Transverse colon (tissue), 4 donors: ENCODE results near the gene RGL3.

ENCODE experiments used
- EP300 ChIP-seq: sonication (generic); formaldehyde crosslinking; IDR thresholded peaks from one replicate; pipeline ENCODE4 v1.6.1; 2017; ENCODE audit warnings: antibody characterized with exemption, low read depth
- POLR2A ChIP-seq: fragments of 450-650 bp; IDR thresholded peaks from one replicate; pipeline ENCODE4 v1.6.1; 2016; ENCODE audit warnings: antibody characterized with exemption, mild to moderate bottlenecking, moderate library complexity
- POLR2AphosphoS5 ChIP-seq, 3 donors: sonication (generic); formaldehyde crosslinking; IDR thresholded peaks; one replicate each; pipeline ENCODE4 v1.6.1; 2016; ENCODE audit warnings: antibody characterized with exemption in 3 of 3
- TF ChIP-seq, protein P1 (sequence below), 5 experiments: fragments of 200-600 bp in 3 of 5; fragments of 450-650 bp in 2 of 5; sonication (generic) in 3 of 5; IDR thresholded peaks; 1 replicate in 2 of 5; 2 replicates in 3 of 5; pipeline ENCODE4 v1.5.1; 2016 to 2017; ENCODE audit warnings: antibody characterized with exemption in 5 of 5, inconsistent platforms in 3 of 5, mild to moderate bottlenecking in 2 of 5, moderate library complexity in 1 of 5

DNA sequence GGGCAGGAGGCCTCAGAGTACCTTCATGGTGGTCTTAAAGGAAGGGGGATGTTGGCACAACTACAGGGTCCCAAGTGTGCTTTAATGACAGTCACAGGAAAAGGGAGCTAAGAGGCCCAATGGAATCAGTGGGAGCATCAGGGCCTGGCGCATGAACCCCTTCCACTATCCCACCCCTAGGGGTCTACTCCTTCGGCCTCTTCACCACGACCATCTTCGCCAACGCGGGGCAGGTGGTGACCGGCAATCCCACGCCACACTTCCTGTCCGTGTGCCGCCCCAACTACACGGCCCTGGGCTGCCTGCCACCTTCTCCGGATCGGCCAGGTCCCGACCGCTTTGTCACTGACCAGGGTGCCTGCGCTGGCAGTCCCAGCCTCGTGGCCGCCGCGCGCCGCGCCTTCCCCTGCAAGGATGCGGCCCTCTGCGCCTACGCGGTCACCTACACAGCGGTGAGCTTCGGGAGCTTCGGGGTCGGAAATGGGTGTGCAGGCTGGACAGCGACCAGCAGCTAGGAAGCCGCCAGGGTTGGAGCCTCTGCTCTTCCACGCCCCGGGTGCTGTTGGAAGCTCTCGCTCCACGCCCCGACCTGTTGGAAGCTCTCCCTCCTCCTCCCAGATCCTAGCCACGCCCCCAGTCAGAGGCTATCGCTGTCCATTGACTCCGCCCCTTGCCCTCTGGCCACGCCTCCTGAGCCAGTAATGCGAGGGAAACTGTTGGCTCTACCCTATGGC is 57.9 kb downstream of the RGL3 start:
- TF ChIP-seq, protein P1, sequence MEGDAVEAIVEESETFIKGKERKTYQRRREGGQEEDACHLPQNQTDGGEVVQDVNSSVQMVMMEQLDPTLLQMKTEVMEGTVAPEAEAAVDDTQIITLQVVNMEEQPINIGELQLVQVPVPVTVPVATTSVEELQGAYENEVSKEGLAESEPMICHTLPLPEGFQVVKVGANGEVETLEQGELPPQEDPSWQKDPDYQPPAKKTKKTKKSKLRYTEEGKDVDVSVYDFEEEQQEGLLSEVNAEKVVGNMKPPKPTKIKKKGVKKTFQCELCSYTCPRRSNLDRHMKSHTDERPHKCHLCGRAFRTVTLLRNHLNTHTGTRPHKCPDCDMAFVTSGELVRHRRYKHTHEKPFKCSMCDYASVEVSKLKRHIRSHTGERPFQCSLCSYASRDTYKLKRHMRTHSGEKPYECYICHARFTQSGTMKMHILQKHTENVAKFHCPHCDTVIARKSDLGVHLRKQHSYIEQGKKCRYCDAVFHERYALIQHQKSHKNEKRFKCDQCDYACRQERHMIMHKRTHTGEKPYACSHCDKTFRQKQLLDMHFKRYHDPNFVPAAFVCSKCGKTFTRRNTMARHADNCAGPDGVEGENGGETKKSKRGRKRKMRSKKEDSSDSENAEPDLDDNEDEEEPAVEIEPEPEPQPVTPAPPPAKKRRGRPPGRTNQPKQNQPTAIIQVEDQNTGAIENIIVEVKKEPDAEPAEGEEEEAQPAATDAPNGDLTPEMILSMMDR (IDR thresholded peaks at IDR 0.05): no peak
- TF ChIP-seq POLR2A: no peak
- no peak for TF ChIP-seq POLR2AphosphoS5 (IDR thresholded peaks at IDR 0.05)
- no peak for TF ChIP-seq EP300
